HL-60 (cell line): Measurements from ENCODE around the gene AFF3.

Experiments used
- CTCF ChIP-seq: IDR thresholded peaks from one replicate; pipeline ENCODE4 v1.5.1; 2011; ENCODE audit warnings: low read length, control low read depth, inconsistent platforms; ENCODE audit not compliant: insufficient read depth
- POLR2AphosphoS5 ChIP-seq: IDR thresholded peaks from 2 replicates; pipeline ENCODE4 v1.6.1; 2012; ENCODE audit warnings: low read depth
- SPI1 ChIP-seq: IDR thresholded peaks from 2 replicates; pipeline ENCODE4 v1.6.1; 2012; ENCODE audit warnings: low read depth, mild to moderate bottlenecking, borderline replicate concordance

- no peak for TF ChIP-seq CTCF
- TF ChIP-seq POLR2AphosphoS5 = no peak
- TF ChIP-seq SPI1 = no peak
Measured at GRCh38 chr2:100051253-100051652, 91.1 kb downstream of the AFF3 start.
